GM13977 (cell line): Measurements from ENCODE around the gene TIGD3.

Experiments
- DNase-seq: peaks from one replicate; pipeline ENCODE4 v3.0.0; 2012; ENCODE audit warnings: low spot score
- in situ Hi-C: fragments of 300-500 bp; cut with MboI; formaldehyde crosslinking; loops from one replicate; pipeline ENCODE4 v1.12.0; 2022; ENCODE audit warnings: low sequenced_read_pairs, low pct_unique_long_range_greater_than_20kb, mixed read lengths, inconsistent platforms; ENCODE audit not compliant: unreplicated experiment
- TF ChIP-seq, protein P1 (sequence below): IDR thresholded peaks from 2 replicates; pipeline ENCODE4 v1.5.1; 2012; ENCODE audit warnings: mild to moderate bottlenecking, control low read depth; ENCODE audit not compliant: insufficient read depth; ENCODE audit errors: extremely low read depth, missing control alignments

The TIGD3 gene

GRCh38 chr11:65393513-65394079 lies 39.0 kb downstream of the TIGD3 start:
- TF ChIP-seq, protein P1, sequence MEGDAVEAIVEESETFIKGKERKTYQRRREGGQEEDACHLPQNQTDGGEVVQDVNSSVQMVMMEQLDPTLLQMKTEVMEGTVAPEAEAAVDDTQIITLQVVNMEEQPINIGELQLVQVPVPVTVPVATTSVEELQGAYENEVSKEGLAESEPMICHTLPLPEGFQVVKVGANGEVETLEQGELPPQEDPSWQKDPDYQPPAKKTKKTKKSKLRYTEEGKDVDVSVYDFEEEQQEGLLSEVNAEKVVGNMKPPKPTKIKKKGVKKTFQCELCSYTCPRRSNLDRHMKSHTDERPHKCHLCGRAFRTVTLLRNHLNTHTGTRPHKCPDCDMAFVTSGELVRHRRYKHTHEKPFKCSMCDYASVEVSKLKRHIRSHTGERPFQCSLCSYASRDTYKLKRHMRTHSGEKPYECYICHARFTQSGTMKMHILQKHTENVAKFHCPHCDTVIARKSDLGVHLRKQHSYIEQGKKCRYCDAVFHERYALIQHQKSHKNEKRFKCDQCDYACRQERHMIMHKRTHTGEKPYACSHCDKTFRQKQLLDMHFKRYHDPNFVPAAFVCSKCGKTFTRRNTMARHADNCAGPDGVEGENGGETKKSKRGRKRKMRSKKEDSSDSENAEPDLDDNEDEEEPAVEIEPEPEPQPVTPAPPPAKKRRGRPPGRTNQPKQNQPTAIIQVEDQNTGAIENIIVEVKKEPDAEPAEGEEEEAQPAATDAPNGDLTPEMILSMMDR = no peak
- no peak for DNase-seq
- in situ Hi-C loops = no loop called here

DNA sequence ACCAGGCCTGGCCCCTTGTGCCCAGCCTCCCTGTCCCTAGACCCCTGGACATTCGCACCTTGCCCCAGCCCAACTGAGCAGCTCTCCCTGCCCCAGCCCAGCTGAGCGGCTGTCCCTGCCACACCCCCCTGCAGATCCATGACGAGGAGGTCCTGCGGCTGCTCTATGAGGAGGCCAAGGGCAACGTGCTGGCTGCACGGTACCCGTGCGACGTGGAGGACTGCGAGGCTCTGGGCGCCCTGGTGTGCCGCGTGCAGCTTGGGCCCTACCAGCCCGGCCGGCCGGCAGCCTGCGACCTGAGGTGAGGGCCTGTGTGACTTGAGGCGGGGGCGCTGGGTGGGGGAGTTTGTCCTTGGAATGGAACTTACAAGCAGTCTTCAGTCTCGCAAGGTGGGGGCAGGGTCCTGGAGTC lies 39.6 kb downstream of the TIGD3 start:
- TF ChIP-seq, protein P1 = no peak
- DNase-seq = no peak
- in situ Hi-C loops = no loop called here

- TF ChIP-seq, protein P1 = no peak
- in situ Hi-C loops = no loop called here
- no peak for DNase-seq
Measured at GRCh38 chr11:65395961-65396530, 41.5 kb downstream of the TIGD3 start.

DNA sequence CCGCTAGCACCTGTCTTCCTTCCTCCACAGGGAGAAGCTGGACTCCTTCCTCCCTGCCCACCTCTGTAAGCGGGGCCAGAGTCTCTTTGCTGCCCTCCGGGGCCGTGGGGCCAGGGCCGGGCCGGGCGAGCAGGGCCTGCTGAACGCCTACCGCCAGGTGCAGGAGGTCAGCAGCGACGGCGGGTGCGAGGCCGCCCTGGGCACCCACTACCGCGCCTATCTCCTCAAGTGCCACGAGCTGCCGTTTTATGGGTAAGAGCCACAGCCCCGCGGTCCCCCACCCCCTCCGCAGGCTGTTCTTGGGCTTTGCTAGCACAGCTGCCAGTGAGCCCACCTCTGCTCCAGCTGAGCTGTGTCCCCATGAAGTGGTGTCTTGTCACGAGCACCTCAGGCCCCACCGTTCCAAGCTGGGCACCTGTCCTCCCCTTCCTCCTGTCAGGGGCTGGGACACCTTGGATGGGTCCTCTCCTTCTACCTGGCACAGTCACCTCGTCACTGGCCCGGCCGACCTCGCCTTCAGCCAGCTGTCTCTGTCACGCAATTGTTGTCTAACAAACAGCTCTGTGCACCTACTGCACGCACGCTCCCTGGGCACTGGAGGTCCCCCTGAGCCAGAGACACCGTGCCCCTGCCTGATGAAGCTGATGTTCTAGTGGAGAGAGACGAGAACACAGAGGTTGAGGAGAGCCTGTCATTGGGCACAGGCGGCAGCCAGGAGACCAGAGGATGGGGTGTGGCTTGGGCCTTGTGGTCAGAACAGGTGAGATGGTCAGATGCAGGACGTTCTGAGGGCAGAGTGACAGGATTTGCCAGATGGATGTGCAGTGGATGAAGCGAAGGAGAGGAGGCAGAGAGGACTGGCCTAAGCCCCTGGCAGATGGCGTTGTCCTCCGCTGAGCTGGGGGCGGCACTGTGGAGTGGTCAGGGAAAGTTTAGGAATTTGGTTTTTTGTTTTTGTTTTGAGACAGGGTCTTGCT lies 42.5 kb downstream of the TIGD3 start:
- TF ChIP-seq, protein P1 = no peak
- in situ Hi-C loops = no loop called here
- no peak for DNase-seq

DNA sequence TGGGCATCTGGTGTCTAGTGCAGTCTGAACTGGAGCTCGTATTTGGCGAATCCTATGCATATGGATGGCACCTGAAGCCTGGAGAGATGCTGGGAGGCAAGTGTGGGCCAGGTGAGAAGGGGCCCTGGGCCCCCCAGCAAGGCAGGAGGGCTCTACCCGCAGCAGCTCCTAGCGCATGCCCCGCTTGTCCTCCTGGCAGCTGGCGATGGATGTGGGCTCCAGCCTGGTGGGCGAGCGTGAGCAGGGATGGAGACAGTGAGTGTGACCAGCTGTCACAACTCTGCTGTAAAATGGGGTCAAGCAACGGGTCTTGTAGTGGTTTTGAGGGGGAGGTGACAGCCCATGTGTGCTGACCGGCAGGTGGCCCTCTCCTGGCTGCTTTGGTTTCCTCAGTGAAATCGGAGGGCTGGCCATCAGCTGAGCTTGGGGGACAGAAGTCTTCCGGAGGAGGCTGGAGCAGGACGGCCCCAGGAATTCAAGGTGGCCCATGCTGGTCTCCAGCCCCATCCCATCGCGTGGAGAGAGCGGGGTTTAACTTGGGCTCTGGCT lies 43.9 kb downstream of the TIGD3 start:
- DNase-seq = no peak
- in situ Hi-C loops = no loop called here
- TF ChIP-seq, protein P1 = no peak

- in situ Hi-C loops = no loop called here
- DNase-seq = no peak
- TF ChIP-seq, protein P1 = no peak
Measured at GRCh38 chr11:65399249-65399648, 44.7 kb downstream of the TIGD3 start.
